GM12891 (cell line): ENCODE measurements around the gene VAV2.

Source experiments
- DNase-seq: peaks from one replicate; pipeline ENCODE4 v3.0.0; 2011; ENCODE audit warnings: low spot score; ENCODE audit not compliant: insufficient read length
- FAIRE-seq: peaks from 2 replicates; lab custom pipeline; 2011; peaks lifted over from hg19 to GRCh38; lab: Jason Lieb, UNC
- PAX5 ChIP-seq: IDR thresholded peaks from 2 replicates; pipeline ENCODE4 v1.6.1; 2011; ENCODE audit warnings: low read length, moderate library complexity, mild to moderate bottlenecking; ENCODE audit not compliant: insufficient read depth, severe bottlenecking
- POLR2A ChIP-seq: IDR thresholded peaks from 2 replicates; pipeline ENCODE4 v1.6.1; 2011; ENCODE audit warnings: low read depth, low read length, control low read depth
- POLR2AphosphoS5 ChIP-seq: IDR thresholded peaks from 2 replicates; pipeline ENCODE4 v1.6.1; 2011; ENCODE audit warnings: low read depth, low read length, control low read depth
- POU2F2 ChIP-seq: IDR thresholded peaks from 2 replicates; pipeline ENCODE4 v1.6.1; 2011; ENCODE audit warnings: low read depth, mild to moderate bottlenecking, control low read depth, low read length, moderate library complexity
- SPI1 ChIP-seq: IDR thresholded peaks from 2 replicates; pipeline ENCODE4 v1.6.1; 2011; ENCODE audit warnings: low read depth, low read length, control low read depth
- TAF1 ChIP-seq: IDR thresholded peaks from 2 replicates; pipeline ENCODE4 v1.6.1; 2011; ENCODE audit warnings: low read depth, low read length, control low read depth

Gene VAV2

DNA sequence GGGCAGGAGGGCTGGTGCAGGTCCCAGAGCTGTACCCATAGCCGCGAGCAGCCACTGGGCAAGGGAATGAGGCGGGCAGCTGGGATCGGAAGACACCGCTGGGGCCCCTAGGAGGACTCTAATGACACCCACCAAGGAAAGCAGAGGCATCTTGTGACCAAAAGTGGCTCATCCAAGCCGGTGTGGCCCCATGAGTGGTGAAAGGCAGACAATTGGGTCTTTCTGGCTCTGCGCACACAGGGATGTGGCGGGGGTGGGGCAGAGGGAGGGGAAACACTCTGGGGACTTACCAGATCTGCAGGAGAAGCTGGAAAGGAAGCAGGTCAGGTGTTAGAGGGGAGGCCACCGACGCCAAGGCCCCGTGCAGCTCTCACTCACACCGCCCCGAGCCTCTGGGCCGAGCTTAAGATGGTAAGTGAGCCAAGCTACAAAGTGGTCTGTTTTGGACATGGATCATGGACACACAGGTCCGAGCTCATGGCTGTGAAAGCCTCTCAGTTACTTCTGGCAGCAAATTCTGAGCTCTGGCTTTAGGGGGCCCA is 211.6 kb downstream of the VAV2 start:
- DNase-seq (no peak), FAIRE-seq (no peak)
- no peak for TF ChIP-seq POU2F2

DNA sequence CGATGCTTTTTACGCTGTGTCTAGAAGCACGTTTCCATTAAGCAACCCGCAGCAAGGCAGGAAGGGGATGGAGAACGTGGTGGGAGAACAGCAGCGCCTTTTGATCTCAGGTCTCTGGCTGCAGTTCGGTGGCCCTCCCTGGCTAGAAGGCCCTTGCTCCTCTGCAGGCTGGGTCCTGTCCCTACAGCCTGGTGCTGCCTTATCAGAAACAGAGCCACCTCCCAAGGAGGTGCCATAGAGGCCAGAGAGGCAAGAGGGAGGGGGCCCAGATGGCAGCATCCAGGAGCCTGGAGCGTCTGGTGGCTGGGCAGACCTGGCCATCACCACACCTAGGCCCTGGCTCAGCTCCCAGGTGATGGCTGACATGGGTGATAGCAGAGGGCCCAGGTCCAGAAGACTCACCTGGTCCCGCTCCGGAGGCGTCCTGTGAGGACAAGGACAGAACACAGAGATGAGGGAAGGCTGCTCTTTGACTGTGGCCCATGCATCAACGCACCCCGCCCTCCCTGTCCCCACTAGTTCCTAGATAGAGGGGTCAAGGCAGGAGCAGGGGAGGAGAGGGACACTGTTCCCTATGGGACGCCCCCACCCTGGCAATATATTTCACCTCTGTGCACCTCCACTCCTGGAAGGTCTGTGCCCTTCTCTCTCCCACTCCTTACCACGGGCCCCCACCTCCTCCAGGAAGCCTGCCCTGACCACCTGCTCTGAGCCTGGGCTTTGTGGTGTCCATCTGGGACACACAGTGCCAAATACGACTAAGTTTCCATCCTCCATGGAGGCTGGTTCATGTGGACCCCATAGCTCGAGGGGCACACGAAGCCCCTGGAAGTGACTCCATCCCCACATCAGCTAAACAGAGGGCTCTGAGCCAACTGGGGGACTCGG is 212.4 kb downstream of the VAV2 start:
- DNase-seq (no peak), FAIRE-seq (no peak)
- no peak for TF ChIP-seq SPI1
- no peak for TF ChIP-seq TAF1
- TF ChIP-seq POLR2AphosphoS5 = no peak
- TF ChIP-seq POLR2A = no peak
- TF ChIP-seq PAX5 = no peak
- no peak for TF ChIP-seq POU2F2

DNA sequence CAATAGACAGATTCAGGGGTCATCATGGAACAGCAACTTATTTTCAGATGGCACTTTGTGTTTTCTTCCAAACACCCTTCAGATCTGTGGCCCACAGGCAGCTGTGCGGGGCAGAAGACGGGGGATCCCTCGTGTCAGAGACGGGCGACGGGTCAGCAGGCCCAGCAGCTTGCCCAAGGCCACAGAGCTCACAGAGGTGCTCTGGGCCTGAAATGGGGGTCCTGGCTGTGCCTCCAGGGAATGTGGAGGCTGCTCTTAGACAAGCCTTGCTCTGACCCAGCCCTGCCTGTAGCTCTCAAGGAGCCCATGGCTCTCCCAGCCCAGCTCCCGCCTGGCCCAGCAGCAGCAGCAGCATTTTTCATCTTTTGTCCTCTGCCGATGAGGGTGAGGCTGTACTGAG is 213.0 kb downstream of the VAV2 start:
- FAIRE-seq = no peak
- DNase-seq = no peak

DNA sequence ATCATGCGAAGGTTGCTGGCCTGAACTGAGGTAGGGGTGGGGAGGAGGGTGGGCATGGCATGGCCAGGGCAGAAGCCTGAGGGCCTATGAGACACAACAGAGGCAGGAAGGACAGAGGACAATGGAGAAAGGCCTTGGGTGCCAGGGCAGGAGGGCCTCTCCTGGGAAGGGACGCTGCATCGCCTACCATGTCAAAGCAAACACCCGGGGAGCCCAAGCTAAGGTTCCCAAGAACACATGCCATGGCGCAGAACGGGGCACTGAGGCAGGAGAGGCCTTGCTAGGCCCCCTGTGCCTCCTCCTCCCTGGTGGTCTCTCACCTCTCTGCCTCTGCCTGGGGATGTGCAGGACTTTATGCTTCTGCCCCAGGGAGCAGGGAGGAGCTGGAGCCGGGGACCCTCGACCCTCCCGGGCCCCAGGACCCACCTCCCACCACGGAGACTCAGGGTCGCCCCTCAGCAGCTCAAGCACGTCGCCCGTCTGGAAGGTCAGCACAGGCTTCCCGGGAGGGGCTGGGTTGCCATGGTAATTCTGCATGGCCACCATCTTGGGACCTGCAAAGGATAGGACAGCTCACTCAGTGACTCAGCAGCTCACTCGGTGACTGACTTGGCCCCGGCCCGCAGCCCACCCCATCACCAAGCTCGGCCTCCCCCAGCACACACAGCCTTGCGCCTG is 213.6 kb downstream of the VAV2 start:
- TF ChIP-seq POU2F2 = no peak
- TF ChIP-seq TAF1 = no peak
- no peak for TF ChIP-seq POLR2AphosphoS5
- TF ChIP-seq SPI1 = no peak
- no peak for TF ChIP-seq POLR2A
- TF ChIP-seq PAX5 = no peak
- FAIRE-seq (no peak), DNase-seq (no peak)

More for the DNA sequence above, 213.0 kb downstream of the VAV2 start:
- TF ChIP-seq POU2F2 (no peak), SPI1 (no peak), TAF1 (no peak), PAX5 (no peak), POLR2A (no peak), POLR2AphosphoS5 (no peak)

DNA sequence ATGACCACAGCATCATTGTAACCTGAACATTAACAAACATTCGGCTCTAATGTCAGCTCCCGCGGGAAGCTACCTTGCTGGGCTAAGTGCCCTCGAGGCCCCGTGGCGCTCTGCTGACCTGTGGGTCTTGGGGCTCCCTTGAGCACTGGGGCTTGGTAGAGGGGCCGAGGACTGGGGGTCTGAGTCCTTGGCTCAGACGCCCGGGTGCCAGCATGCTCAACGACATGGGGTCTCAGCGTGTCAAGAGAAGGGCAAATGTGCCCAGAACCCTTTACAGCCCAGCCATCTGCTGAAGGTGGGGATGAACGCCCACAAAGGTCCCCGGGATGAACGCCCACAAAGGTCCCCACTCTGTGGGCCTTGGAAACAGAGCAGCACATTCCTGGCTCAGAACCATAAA is 214.3 kb downstream of the VAV2 start:
- no peak for DNase-seq
- FAIRE-seq = no peak

DNA sequence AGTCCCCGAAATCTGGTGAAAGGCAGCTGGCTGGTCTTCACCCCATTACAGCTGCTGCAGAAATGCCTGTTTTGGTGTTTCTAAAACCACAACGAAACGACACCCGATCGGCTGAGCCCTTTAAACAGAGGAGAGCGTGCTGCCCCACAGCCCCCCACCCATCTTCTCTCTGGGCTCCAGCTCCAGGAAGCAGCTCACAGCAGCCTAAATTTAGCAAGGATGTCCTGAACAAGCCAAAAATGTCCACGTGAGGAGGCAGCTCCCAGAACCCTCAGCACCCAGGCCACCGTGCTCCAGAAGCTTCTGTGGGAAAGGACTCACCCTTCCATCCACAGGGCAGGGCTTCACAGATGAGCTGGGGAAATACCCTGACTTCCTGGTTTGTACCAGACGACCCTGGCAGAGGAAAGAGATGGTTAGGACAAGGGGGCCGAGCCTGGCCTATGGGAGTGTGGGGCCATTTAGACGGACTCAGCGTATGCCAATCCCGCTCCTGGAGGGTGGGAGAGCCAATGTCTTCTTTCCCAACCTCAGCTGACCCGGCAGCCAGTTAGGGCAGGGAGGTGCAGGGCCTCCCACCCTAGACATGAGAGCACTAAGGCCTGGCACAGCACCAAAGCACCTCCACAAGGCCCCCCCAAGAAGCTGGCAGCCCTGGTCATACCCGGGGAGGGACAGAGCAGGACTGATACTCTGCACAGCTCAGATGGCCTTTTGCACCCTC is 214.9 kb downstream of the VAV2 start:
- DNase-seq = no peak
- TF ChIP-seq TAF1 (no peak), POU2F2 (no peak), SPI1 (no peak), POLR2A (no peak), POLR2AphosphoS5 (no peak), PAX5 (no peak)
- no peak for FAIRE-seq

More for the DNA sequence above, 214.3 kb downstream of the VAV2 start:
- no peak for TF ChIP-seq PAX5
- TF ChIP-seq POU2F2 = no peak
- no peak for TF ChIP-seq POLR2A
- TF ChIP-seq POLR2AphosphoS5 = no peak
- no peak for TF ChIP-seq SPI1
- TF ChIP-seq TAF1 = no peak

DNA sequence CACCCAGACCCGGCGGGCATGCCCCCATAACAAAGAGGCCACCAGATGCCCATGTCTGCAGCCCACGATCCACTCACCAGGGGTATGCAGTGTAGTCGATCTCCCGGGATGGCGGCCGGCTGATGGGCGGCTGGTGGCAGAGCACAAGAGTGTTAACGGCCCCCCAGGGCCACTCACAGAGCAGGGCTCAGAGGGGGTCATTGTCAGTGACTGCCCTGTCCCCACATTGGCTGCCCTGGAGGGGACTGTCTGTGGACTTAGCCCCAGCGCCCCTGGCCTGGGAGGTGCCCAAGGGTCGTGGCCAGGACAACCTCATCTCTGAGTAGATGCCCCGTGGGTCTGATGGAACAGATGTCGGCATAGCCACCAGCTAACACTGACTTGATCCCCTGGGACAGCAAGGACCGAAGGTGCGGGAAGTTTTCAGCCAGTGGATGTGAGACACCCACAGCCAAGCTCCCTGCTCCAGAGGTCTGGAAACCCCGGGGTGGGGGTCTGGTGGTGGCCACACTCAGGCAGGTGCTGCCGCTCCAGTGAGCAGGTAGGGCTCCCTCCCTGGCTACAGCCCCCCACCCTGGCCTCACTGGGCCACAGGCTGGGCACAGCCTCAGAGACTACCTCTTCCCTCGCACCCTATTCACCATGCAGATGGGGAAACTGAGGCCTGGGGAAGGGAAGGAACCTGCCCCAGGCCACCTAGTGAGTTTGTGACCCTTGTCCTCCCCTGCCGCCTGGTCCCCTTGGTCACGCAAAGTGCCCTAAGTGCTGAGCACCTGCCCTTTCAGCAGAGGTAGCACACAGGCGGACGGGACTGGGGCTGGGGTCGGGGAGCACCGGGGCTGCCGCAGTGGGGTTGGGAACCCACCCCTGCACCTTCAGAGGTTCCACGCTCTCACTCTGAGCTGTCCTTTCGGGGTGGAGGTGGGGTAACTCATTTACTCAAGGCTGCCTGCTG is 215.9 kb downstream of the VAV2 start:
- no peak for TF ChIP-seq PAX5
- no peak for TF ChIP-seq POU2F2
- TF ChIP-seq SPI1 = no peak
- no peak for TF ChIP-seq POLR2AphosphoS5
- TF ChIP-seq TAF1 = no peak
- TF ChIP-seq POLR2A = no peak
- DNase-seq (no peak), FAIRE-seq (no peak)

DNA sequence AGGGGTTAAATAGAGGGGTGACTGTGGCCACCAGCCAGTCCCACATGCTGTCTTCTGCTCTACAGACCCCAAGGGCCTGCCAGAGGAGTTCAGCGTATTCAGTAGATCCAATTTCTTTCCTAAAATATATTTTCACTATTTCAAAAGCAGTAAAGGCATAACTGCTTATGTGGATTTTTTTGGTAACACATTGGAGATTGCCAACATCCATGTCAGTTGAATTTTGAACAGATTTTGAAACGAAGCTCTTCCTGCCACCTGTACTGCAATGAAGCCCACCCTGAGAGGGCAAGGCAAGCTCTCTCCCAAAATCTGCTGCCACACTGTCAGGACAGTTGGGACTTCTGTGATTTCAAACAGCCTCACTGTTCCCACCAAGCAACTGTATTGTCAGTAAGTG is 216.8 kb downstream of the VAV2 start:
- FAIRE-seq = no peak
- no peak for TF ChIP-seq POU2F2
- no peak for TF ChIP-seq PAX5
- TF ChIP-seq POLR2A = no peak
- no peak for TF ChIP-seq TAF1
- no peak for DNase-seq
